Lung (tissue), 13 donors: ENCODE results near the gene TTC13. TPM values are rescaled to one million over a fixed set of nuclear protein-coding genes. Genes with fewer than 3 reads are reported as not detected.

Experiments used
- ATAC-seq: fragments of 200-7000 bp; cut with Tn5 transposase; one replicate; pipeline ENCODE4 v1.9.1; 2020; ENCODE audit warnings: moderate number of reproducible peaks; ENCODE audit not compliant: insufficient read depth, low FRiP score
- DNase-seq, 3 donors: peaks; one replicate each; pipeline ENCODE4 v3.0.0-alpha.2; 2013 to 2017
- H3K27ac ChIP-seq, 2 donors: one replicate each; pipeline ENCODE4 v1.5.1; 2013; ENCODE audit warnings: mild to moderate bottlenecking in 2 of 2, moderate library complexity in 2 of 2, control low read depth in 1 of 2, inconsistent platforms in 1 of 2, low read depth in 1 of 2, low read length in 1 of 2
- H3K27me3 ChIP-seq, 3 donors: one replicate each; pipeline ENCODE4 v1.5.1; 2013; ENCODE audit warnings: low read length in 2 of 3; ENCODE audit not compliant: control insufficient read depth in 3 of 3, insufficient read depth in 3 of 3
- H3K36me3 ChIP-seq, 4 donors: one replicate each; pipeline ENCODE4 v1.5.1; 2013; ENCODE audit warnings: low read length in 4 of 4, mild to moderate bottlenecking in 1 of 4, moderate library complexity in 1 of 4; ENCODE audit not compliant: control insufficient read depth in 4 of 4, insufficient read depth in 4 of 4
- H3K4me1 ChIP-seq, 5 donors: one replicate each; pipeline ENCODE4 v1.5.1; 2013; ENCODE audit warnings: low read length in 5 of 5, mild to moderate bottlenecking in 2 of 5, moderate library complexity in 1 of 5; ENCODE audit not compliant: control insufficient read depth in 5 of 5, insufficient read depth in 5 of 5
- H3K4me3 ChIP-seq: one replicate; pipeline ENCODE4 v1.5.1; 2013; ENCODE audit warnings: mild to moderate bottlenecking, control low read depth, moderate library complexity
- H3K9ac ChIP-seq, 2 donors: one replicate each; pipeline ENCODE4 v1.5.1; 2013; ENCODE audit warnings: low read length in 2 of 2, control low read depth in 1 of 2; ENCODE audit not compliant: insufficient read depth in 1 of 2
- H3K9me3 ChIP-seq, 4 donors: one replicate each; pipeline ENCODE4 v1.5.1; 2013; ENCODE audit warnings: low read length in 3 of 4, mild to moderate bottlenecking in 1 of 4, moderate library complexity in 1 of 4; ENCODE audit not compliant: control insufficient read depth in 4 of 4, insufficient read depth in 3 of 4
- CTCF ChIP-seq: IDR thresholded peaks from 2 replicates; pipeline ENCODE4 v1.5.1; 2012; ENCODE audit warnings: mild to moderate bottlenecking; ENCODE audit errors: control extremely low read depth, extremely low read depth
- WGBS, 2 donors: extraction: QIAGEN DNeasy Blood & Tissue Kit; methylation state at CpG; one replicate each; pipeline ENCODE4 v1.1.7; 2013; 5-methylcytosine and 5-hydroxymethylcytosine counted together
- polyA plus RNA-seq, 2 donors: library from polyadenylated mRNA; stranded (reverse); fragments of 200-250 nt; gene quantifications; one replicate each; pipeline ENCODE4 v1.2.1, GENCODE V29; 2013
- small RNA-seq: library from RNA; depleted of rRNA; stranded (forward); fragments of <200 nt; gene quantifications from one replicate; pipeline ENCODE3, GENCODE V24; 2014; ENCODE audit warnings: low replicate concordance
- total RNA-seq, 2 donors: library from RNA; depleted of rRNA in 1 of 2; stranded (reverse); fragments of >200 nt in 1 of 2; gene quantifications; one replicate each; pipeline ENCODE4 v1.2.1, GENCODE V29; 2014 to 2021
- donor health status: control.
- donor health status: control.
- donor health status: Bipolar disorder and iron deficiency.
- donor health status: healthy.
- donor health status: DM: yes; HTN: yes; CAD: no.

Gene TTC13
- total and polyA plus RNA-seq, 4 donors: 7.9 to 24.5 (median 17.4) TPM

- no peak for TF ChIP-seq CTCF
- DNase-seq: peak in 2 of 3 donors; percentile 22 to 49
- H3K4me1 ChIP-seq: peaks cover 20 to 40% (median 29%) of the 10 kb centered on the region in 5 donors
- H3K9me3 ChIP-seq: peaks cover 0 to 4% (median under 1%) of the 10 kb centered on the region in 4 donors
- no peak for ATAC-seq
- H3K27me3 ChIP-seq: no peaks in the 10 kb centered on the region
- no peak overlapping the region for H3K4me3 ChIP-seq
- 73 to 74% methylated on average over 1 of the region's 1 CpG for WGBS, 2 donors
- H3K36me3 ChIP-seq: peaks cover 9 to 15% (median 10%) of the 10 kb centered on the region in 4 donors
- H3K27ac ChIP-seq: no peak overlapping the region
- no peak overlapping the region for H3K9ac ChIP-seq
Measured at GRCh38 chr1:230857822-230858221, 120.8 kb downstream of the TTC13 start.

GRCh38 chr1:230857077-230857476, 121.6 kb downstream of the TTC13 start:
- Histone ChIP-seq H3K4me3 (no peak overlapping the region), H3K27ac (peak overlapping the region in 1 of 2 donors; percentile 81), H3K36me3 (peaks cover 11 to 18% (median 11%) of the 10 kb centered on the region in 4 donors), H3K9ac (peak overlapping the region in 1 of 2 donors; percentile 26), H3K9me3 (peaks cover 0 to 5% (median 2%) of the 10 kb centered on the region in 4 donors), H3K27me3 (no peaks in the 10 kb centered on the region), H3K4me1 (peaks cover 15 to 38% (median 25%) of the 10 kb centered on the region in 5 donors)
- ATAC-seq (no peak), DNase-seq (peak; percentile 19 to 52 (median 46))
- TF ChIP-seq CTCF: no peak
- 76 to 84% methylated on average over 13 of the region's 13 CpGs for WGBS, 2 donors

Small RNAs within 50 kb of the gene (small RNA-seq; reads per million reads assigned to genes)
- not detected for gene RN7SL837P

Other genes starting within 250 kb of the TTC13 start
- gene CAPN9, start 231.5 kb downstream of the TTC13 start, total RNA-seq: 10 to 100 TPM in 1 of 2 donors, 1 to 10 TPM in 1; 9.3 to 13.2 TPM
- 1 to 10 TPM; 2.2 to 5.9 TPM for gene CAPN9, start 231.5 kb downstream of the TTC13 start, polyA plus RNA-seq
- gene C1orf198, start 110.3 kb downstream of the TTC13 start, total RNA-seq: 100 to 1,000 TPM in 1 of 2 donors, 10 to 100 TPM in 1; 51.9 to 109 TPM
- 10 to 100 TPM; 25.8 to 47.5 TPM for gene C1orf198, start 110.3 kb downstream of the TTC13 start, polyA plus RNA-seq
- 10 to 100 TPM; 13.8 to 17.2 TPM for gene ARV1, start 233 bp upstream of the TTC13 start, total RNA-seq
- gene ARV1, start 233 bp upstream of the TTC13 start, polyA plus RNA-seq: 10 to 100 TPM; 17.2 to 60.3 TPM
- gene FAM89A, start 61.4 kb upstream of the TTC13 start, total RNA-seq: 10 to 100 TPM; 14.3 to 26.9 TPM
- 10 to 100 TPM; 19.5 to 27.1 TPM for gene FAM89A, start 61.4 kb upstream of the TTC13 start, polyA plus RNA-seq
- under 1 TPM in 1 of 2 donors, not detected in 1; 0.09 TPM for gene TRIM67, start 183.2 kb upstream of the TTC13 start, total RNA-seq
- gene TRIM67, start 183.2 kb upstream of the TTC13 start, polyA plus RNA-seq: under 1 TPM in 1 of 2 donors, not detected in 1; under 0.01 TPM